Fibroblast of lung (primary cell): ENCODE results near the gene C1QL2. TPM values are rescaled to one million over a fixed set of nuclear protein-coding genes. Genes with fewer than 3 reads are reported as not detected.

Experiments
- DNase-seq, 2 donors: peaks; one replicate each; pipeline versions ENCODE4 v3.0.0 to v3.0.0-alpha.2; 2010; ENCODE audit warnings: low read depth in 2 of 2
- H2AFZ ChIP-seq: 2 replicates; pipeline ENCODE4 v1.5.1; 2012; ENCODE audit warnings: low read length, control low read depth, inconsistent platforms
- H3K27ac ChIP-seq: 2 replicates; pipeline ENCODE4 v1.5.1; 2011; ENCODE audit warnings: low read length, control low read depth; ENCODE audit not compliant: insufficient read depth
- H3K27me3 ChIP-seq: 2 replicates; pipeline ENCODE4 v1.5.1; 2011; ENCODE audit warnings: mild to moderate bottlenecking, low read length; ENCODE audit not compliant: control insufficient read depth, insufficient read depth
- H3K36me3 ChIP-seq: 2 replicates; pipeline ENCODE4 v1.5.1; 2011; ENCODE audit warnings: low read length; ENCODE audit not compliant: control insufficient read depth, insufficient read depth
- H3K4me1 ChIP-seq: 2 replicates; pipeline ENCODE4 v1.5.1; 2011; ENCODE audit warnings: low read length; ENCODE audit not compliant: control insufficient read depth, insufficient read depth; ENCODE audit errors: extremely low read depth
- H3K4me2 ChIP-seq: 2 replicates; pipeline ENCODE4 v1.5.1; 2011; ENCODE audit warnings: low read length, control low read depth; ENCODE audit not compliant: insufficient read depth; ENCODE audit errors: extremely low read depth
- H3K4me3 ChIP-seq, 4 experiments: fragments of 200-600 bp in 1 of 4; sonication (generic) in 1 of 4; replicated peaks in 1 of 4; 2 replicates each; pipeline ENCODE4 v1.5.1; 2011 to 2016; ENCODE audit warnings: low read length in 4 of 4, low read depth in 3 of 4, mild to moderate bottlenecking in 3 of 4, control low read depth in 2 of 4, inconsistent platforms in 1 of 4, mixed read lengths in 1 of 4; ENCODE audit not compliant: insufficient read depth in 1 of 4; ENCODE audit errors: control extremely low read depth in 1 of 4
- H3K79me2 ChIP-seq: 2 replicates; pipeline ENCODE4 v1.5.1; 2012; ENCODE audit warnings: mild to moderate bottlenecking, low read length, inconsistent platforms; ENCODE audit not compliant: control insufficient read depth, insufficient read depth
- H3K9ac ChIP-seq: 2 replicates; pipeline ENCODE4 v1.5.1; 2011; ENCODE audit warnings: mild to moderate bottlenecking, low read length, control low read depth; ENCODE audit not compliant: insufficient read depth
- H3K9me3 ChIP-seq: 2 replicates; pipeline ENCODE4 v1.5.1; 2012; ENCODE audit warnings: low read depth, low read length; ENCODE audit not compliant: control insufficient read depth, insufficient read depth
- H4K20me1 ChIP-seq: 2 replicates; pipeline ENCODE4 v1.5.1; 2011; ENCODE audit warnings: low read length; ENCODE audit not compliant: control insufficient read depth, insufficient read depth; ENCODE audit errors: extremely low read depth
- CTCF ChIP-seq, 2 donors: IDR thresholded peaks in 1 of 2; conservative IDR thresholded peaks in 1 of 2; 1 replicate in 1 of 2; 2 replicates in 1 of 2; pipeline ENCODE4 v1.5.1; 2011 to 2012; ENCODE audit warnings: low read length in 2 of 2, control low read depth in 1 of 2, inconsistent platforms in 1 of 2, low read depth in 1 of 2, mild to moderate bottlenecking in 1 of 2
- EZH2 ChIP-seq: IDR thresholded peaks from 2 replicates; pipeline ENCODE4 v1.5.1; 2012; ENCODE audit warnings: low read length, control low read depth, mild to moderate bottlenecking; ENCODE audit errors: missing control alignments
- polyA plus RNA-seq, 2 donors: library from polyadenylated mRNA; depleted of rRNA in 1 of 2; stranded (reverse) in 1 of 2; unstranded in 1 of 2; fragments of >200 nt; gene quantifications; 2 replicates each; pipeline ENCODE4 v1.2.1, GENCODE V29; 2011 to 2012; ENCODE audit warnings: missing spikeins in 1 of 2
- total RNA-seq: library from RNA; depleted of rRNA; stranded (reverse); fragments of >200 nt; gene quantifications from 2 replicates; pipeline ENCODE4 v1.2.1, GENCODE V29; 2014

C1QL2 gene
- total and polyA plus RNA-seq, 2 donors (not counting 1 experiment from before 2014, with no cell fraction given), result not detected

- H3K27me3 ChIP-seq, result peaks cover 3% of the 10 kb centered on the region
- no peak for DNase-seq
- no peak for TF ChIP-seq CTCF (conservative IDR thresholded peaks at IDR 0.05 in 1 of 2, IDR thresholded peaks at IDR 0.05 in 1 of 2; ENCODE audit: low read depth in 1 of 2, low read length in 2 of 2)
- no peak for TF ChIP-seq EZH2
Observed at GRCh38 chr2:119205001-119205706, 46.6 kb upstream of the C1QL2 start.

GRCh38 chr2:119204525-119204924 is 46.0 kb upstream of the C1QL2 start:
- no peaks in the 10 kb centered on the region for H4K20me1 ChIP-seq
- TF ChIP-seq CTCF (conservative IDR thresholded peaks at IDR 0.05 in 1 of 2, IDR thresholded peaks at IDR 0.05 in 1 of 2; ENCODE audit: low read depth in 1 of 2, low read length in 2 of 2) (no peak), EZH2 (no peak)
- no peaks in the 10 kb centered on the region for H3K36me3 ChIP-seq
- no peaks in the 10 kb centered on the region for H3K79me2 ChIP-seq
- DNase-seq, result no peak
- H3K4me1 ChIP-seq, result no peaks in the 10 kb centered on the region
- no peak overlapping the region for H2AFZ ChIP-seq
- H3K27ac ChIP-seq, result no peak overlapping the region
- no peak overlapping the region for H3K4me3 ChIP-seq
- no peaks in the 10 kb centered on the region for H3K9me3 ChIP-seq
- no peak overlapping the region for H3K9ac ChIP-seq
- H3K4me2 ChIP-seq, result no peak overlapping the region
- H3K27me3 ChIP-seq, result peaks cover 3% of the 10 kb centered on the region

More at GRCh38 chr2:119205001-119205706, 46.6 kb upstream of the C1QL2 start:
- H3K9ac ChIP-seq, result no peak overlapping the region
- H3K79me2 ChIP-seq, result no peaks in the 10 kb centered on the region
- H3K36me3 ChIP-seq, result no peaks in the 10 kb centered on the region
- no peaks in the 10 kb centered on the region for H4K20me1 ChIP-seq
- no peak overlapping the region for H3K4me2 ChIP-seq
- no peak overlapping the region for H2AFZ ChIP-seq
- no peaks in the 10 kb centered on the region for H3K4me1 ChIP-seq
- H3K9me3 ChIP-seq, result no peaks in the 10 kb centered on the region
- H3K27ac ChIP-seq, result no peak overlapping the region
- H3K4me3 ChIP-seq, result no peak overlapping the region

- Histone ChIP-seq H3K4me2 (no peak overlapping the region), H4K20me1 (no peaks in the 10 kb centered on the region), H2AFZ (no peak overlapping the region), H3K4me1 (no peaks in the 10 kb centered on the region), H3K27ac (no peak overlapping the region), H3K9me3 (no peaks in the 10 kb centered on the region), H3K9ac (no peak overlapping the region), H3K4me3 (no peak overlapping the region), H3K79me2 (no peaks in the 10 kb centered on the region), H3K36me3 (no peaks in the 10 kb centered on the region), H3K27me3 (peaks cover 14% of the 10 kb centered on the region)
- no peak for TF ChIP-seq EZH2
- TF ChIP-seq CTCF (conservative IDR thresholded peaks at IDR 0.05 in 1 of 2, IDR thresholded peaks at IDR 0.05 in 1 of 2; ENCODE audit: low read depth in 1 of 2, low read length in 2 of 2), result no peak
- no peak for DNase-seq
Observed at GRCh38 chr2:119202610-119203310, 44.2 kb upstream of the C1QL2 start.
